Activated CD8-positive, alpha-beta memory T cell treated with anti-CD3 and anti-CD28 coated beads, Interleukin-2, amount 50 U/mL, for 4 hours (primary cell): ENCODE data around the gene ZNF185.
A peak's percentile ranks its signal among the peaks of the same experiment; 100 is the strongest.

Source experiments
- DNase-seq: peaks from one replicate; pipeline ENCODE4 v3.0.0-alpha.2; 2020

The ZNF185 gene

GRCh38 chrX:152918707-152919106 is 20.8 kb downstream of the ZNF185 start:
- DNase-seq: no peak

- no peak for DNase-seq
Measured at GRCh38 chrX:152923599-152923998, 25.7 kb downstream of the ZNF185 start.

- DNase-seq: no peak
Measured at GRCh38 chrX:152925835-152926234, 28.0 kb downstream of the ZNF185 start.

- DNase-seq: peak; percentile 47
Measured at GRCh38 chrX:152926279-152926678, 28.4 kb downstream of the ZNF185 start.

GRCh38 chrX:152926923-152927322 is 29.1 kb downstream of the ZNF185 start:
- DNase-seq: no peak

- no peak for DNase-seq
Measured at GRCh38 chrX:152927858-152928760, 30.2 kb downstream of the ZNF185 start.

GRCh38 chrX:152928761-152929400 is 31.0 kb downstream of the ZNF185 start:
- DNase-seq: no peak

GRCh38 chrX:152929898-152930297 is 32.0 kb downstream of the ZNF185 start:
- DNase-seq: no peak

GRCh38 chrX:152930516-152930915 is 32.6 kb downstream of the ZNF185 start:
- DNase-seq: no peak

GRCh38 chrX:152932144-152932543 is 34.3 kb downstream of the ZNF185 start:
- no peak for DNase-seq

- no peak for DNase-seq
Measured at GRCh38 chrX:152932598-152933175, 34.8 kb downstream of the ZNF185 start.

GRCh38 chrX:152936306-152936705 is 38.4 kb downstream of the ZNF185 start:
- no peak for DNase-seq

GRCh38 chrX:152937236-152937635 is 39.4 kb downstream of the ZNF185 start:
- no peak for DNase-seq

GRCh38 chrX:152941328-152942076 is 43.6 kb downstream of the ZNF185 start:
- peak; percentile 86 for DNase-seq

GRCh38 chrX:152942077-152942442 is 44.2 kb downstream of the ZNF185 start:
- no peak for DNase-seq

GRCh38 chrX:152943826-152944225 is 46.0 kb downstream of the ZNF185 start:
- no peak for DNase-seq

GRCh38 chrX:152945021-152945979 is 47.4 kb downstream of the ZNF185 start:
- DNase-seq: peak; percentile 3

- peak; percentile 1 for DNase-seq
Measured at GRCh38 chrX:152946681-152947080, 48.8 kb downstream of the ZNF185 start.
